H54 (cell line): ENCODE results near the gene FOXR2.

Source experiments
- DNase-seq: peaks from one replicate; pipeline ENCODE4 v3.0.0; 2011; ENCODE audit warnings: low spot score, mixed read lengths; ENCODE audit not compliant: insufficient read length
- FAIRE-seq: peaks from 3 replicates; lab custom pipeline; 2011; peaks lifted over from hg19 to GRCh38; lab: Jason Lieb, UNC
- POLR2A ChIP-seq: IDR thresholded peaks from 2 replicates; pipeline ENCODE4 v1.6.1; 2011; ENCODE audit warnings: low read depth, mild to moderate bottlenecking, low read length

Gene FOXR2, protein sequence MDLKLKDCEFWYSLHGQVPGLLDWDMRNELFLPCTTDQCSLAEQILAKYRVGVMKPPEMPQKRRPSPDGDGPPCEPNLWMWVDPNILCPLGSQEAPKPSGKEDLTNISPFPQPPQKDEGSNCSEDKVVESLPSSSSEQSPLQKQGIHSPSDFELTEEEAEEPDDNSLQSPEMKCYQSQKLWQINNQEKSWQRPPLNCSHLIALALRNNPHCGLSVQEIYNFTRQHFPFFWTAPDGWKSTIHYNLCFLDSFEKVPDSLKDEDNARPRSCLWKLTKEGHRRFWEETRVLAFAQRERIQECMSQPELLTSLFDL

DNA sequence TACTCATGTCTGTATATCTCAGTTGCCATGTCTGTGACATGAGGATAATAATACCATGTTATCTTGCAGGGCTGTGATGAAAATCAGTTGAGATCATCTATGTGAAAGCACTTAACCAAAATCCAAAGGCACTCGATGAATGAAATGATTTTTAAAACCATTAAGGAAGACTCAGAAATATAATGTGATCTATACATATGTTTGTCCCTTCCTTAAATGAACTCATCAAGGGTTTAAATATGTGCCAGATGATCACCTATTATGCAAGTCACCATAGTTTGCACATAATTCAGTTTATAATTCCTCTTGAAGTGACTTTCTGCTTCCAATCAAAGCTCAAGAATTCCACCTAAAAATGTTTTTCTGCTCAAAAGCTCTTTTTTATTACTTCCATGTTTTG lies at the start of gene FOXR2:
TSS of gene FOXR2 (plus strand) at position 301 of the 400 bp plus-strand sequence. CDS start 312 bp downstream, outside the sequence.
- no peak for DNase-seq
- TF ChIP-seq POLR2A: no peak
- FAIRE-seq: no peak

DNA sequence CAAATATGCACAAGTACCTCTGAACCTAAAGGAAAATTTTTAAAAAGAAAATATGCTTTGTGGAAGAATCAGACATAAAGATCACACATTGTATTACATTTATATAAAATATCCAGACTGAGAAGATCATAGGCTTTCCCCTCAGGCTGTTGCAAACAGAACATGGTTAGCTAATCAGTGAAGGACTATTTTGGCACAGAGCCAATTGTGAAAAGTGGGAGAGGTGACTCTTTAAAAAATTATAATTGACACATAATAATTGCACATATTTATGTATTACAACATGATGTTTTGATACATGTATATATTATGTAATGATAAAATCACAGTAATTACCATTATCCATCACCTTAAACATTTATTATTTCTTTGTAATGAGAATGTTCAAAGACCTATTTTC lies 44.1 kb upstream of the FOXR2 start:
- TF ChIP-seq POLR2A: no peak
- DNase-seq: no peak
- no peak for FAIRE-seq

GRCh38 chrX:55582447-55582846 lies 40.8 kb upstream of the FOXR2 start:
- no peak for TF ChIP-seq POLR2A
- DNase-seq (no peak), FAIRE-seq (no peak)

DNA sequence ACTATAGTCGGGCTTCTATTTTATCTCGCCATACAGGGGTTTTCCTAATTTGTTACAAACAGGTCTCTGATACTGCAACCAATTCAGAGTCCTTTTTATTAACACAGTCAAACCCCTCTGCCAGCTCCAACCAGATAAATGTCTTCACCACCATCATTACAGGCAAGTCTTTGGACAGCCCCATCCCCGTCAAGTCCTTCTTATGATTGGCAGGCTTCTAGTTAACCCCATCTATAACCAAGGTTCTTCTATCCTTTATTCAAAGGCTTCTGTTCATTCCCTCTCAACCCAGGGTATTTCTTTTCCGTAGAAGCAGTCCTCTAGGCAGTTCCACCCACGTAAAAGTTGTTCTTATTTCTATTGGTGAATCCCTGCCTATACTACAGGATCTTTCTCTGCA lies 29.9 kb upstream of the FOXR2 start:
- TF ChIP-seq POLR2A: no peak
- FAIRE-seq (no peak), DNase-seq (no peak)

DNA sequence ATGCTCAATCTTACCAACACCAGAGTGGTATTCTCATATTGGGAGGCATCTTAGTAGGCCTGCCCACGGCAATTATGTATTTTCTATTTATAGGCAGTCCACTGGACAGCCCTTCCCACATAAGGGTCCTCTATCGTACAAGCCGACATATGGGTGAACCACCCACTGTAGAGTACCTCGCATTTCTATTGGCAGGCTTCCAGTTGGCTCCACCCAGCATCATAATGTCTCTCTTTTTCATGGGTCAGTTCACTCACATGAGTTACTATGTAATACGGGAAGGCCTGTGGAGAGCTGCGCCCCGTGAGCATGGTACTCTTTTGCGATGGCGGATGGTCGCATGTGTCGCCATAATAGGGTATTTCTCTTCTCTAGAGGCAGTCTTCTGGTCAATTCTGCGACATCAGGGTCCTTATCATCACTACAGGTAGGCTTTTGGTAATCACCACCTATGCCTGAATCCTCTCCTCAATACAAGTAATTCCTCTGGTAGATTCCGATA lies 29.4 kb upstream of the FOXR2 start:
- FAIRE-seq: no peak
- no peak for DNase-seq
- TF ChIP-seq POLR2A: no peak

DNA sequence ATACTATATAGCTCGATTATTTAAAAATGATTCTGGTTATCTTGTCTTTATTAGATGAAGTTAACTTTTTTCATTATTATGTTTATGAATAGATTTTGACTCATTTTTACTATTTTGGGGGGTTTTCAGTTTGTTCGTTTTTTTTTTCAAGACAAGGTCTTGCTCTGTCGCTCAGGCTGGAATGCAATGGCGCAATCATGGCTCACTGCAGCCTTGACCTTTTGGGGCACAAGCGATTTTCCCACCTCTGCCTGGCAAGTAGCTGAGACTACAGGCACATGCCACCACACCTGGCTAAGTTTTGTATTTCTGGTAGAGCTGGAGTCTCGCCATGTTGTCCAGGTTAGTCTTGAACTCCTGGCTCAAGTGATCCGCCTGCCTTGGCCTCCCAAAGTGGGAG lies 24.9 kb upstream of the FOXR2 start:
- no peak for DNase-seq
- no peak for TF ChIP-seq POLR2A
- no peak for FAIRE-seq

GRCh38 chrX:55619547-55619946 lies 3.7 kb upstream of the FOXR2 start:
- no peak for TF ChIP-seq POLR2A
- DNase-seq (no peak), FAIRE-seq (no peak)

DNA sequence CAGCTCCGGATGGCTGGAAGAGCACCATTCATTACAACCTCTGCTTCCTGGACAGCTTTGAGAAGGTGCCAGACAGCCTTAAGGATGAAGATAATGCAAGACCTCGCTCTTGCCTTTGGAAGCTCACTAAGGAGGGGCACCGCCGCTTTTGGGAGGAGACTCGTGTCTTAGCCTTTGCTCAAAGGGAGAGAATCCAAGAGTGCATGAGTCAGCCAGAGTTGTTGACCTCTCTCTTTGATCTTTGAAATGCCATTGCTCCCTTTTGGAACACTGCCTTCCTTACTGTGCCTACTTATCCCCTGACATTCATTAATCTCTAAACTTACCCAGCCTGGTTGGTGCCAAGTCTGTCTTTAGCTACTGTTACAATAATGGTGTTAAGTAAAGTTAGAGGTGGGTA lies 1.2 kb downstream of the FOXR2 start:
- FAIRE-seq: no peak
- TF ChIP-seq POLR2A: no peak
- DNase-seq: no peak

DNA sequence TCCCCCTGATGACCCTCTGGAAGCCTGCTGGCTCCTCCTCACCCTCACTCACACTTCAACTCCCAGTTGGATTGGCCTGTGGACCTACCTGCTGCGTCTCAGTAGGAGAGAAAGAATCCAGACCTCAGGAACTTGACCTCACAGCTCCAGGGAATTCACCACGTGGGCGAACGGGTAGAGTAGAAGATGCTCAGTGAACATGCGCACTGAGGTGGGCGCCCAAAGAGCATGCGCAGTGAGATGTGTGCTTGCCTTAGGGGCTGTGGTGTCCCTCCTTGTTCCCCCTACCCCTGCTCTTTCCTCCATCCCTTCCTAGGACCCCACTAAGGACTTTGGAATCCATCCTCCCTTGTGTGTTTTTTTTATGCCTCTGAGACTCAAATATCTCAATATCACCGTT lies 12.9 kb downstream of the FOXR2 start:
- no peak for TF ChIP-seq POLR2A
- no peak for FAIRE-seq
- no peak for DNase-seq

DNA sequence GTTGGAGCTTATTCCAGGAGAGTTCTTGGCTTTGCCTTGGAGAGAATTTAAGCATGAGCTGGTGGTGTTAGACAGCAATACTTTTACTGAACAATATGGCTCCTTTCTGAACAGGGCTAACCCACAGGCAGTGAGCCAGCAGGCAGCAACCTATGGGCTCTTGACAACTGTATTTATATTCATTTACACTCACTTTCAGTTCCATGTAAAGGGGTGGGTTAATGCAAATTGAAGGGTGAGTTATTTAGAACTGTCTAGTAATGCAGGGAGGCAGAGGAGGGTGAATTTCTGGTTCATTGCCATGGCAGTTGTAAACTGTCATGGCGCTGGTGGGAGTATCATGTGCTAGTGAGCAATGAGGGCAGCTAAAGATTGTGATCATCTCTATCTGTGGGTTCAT lies 15.7 kb downstream of the FOXR2 start:
- TF ChIP-seq POLR2A: no peak
- no peak for FAIRE-seq
- no peak for DNase-seq

- DNase-seq (no peak), FAIRE-seq (no peak)
- no peak for TF ChIP-seq POLR2A
Observed at GRCh38 chrX:55640854-55641253, 17.7 kb downstream of the FOXR2 start.

DNA sequence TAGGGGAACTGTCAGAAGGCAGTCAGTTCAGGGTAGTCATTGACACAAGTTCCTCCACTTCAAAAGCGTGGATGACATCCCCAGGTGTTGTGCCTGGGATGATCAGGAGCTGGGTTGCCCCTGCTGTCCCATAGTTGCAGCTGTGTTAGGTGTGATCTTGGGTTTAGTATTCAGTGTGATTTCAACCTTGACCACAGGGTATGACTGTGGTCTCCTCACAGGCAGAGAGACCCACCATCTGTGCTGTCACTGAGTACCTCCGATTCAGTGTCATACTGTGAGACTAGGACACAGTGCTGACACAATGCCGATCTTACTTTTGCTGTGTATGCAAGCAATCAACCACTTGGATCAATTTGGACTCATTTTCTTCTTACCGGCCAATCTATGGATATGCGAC lies 25.2 kb downstream of the FOXR2 start:
- no peak for TF ChIP-seq POLR2A
- FAIRE-seq (no peak), DNase-seq (no peak)

DNA sequence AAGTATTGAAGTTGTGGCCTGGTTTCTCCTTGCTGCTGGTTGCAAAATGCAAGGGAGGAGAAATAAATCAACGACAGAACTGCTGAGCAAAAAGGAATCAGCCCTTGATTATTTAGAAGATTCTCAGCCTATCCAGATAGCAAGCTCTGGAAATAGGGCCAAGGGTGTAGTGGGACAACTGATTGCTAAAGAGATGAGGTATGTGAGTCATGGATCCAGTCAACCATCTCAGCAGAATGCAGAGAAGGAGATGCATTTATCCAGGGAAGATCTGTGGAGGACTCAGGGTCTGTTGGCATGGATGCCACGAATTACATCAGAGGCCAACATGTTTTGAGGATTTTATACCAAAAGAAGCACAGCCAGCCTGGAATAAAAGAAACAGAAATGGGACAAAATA lies 36.7 kb downstream of the FOXR2 start:
- no peak for DNase-seq
- no peak for FAIRE-seq
- no peak for TF ChIP-seq POLR2A

GRCh38 chrX:55663584-55663983 lies 40.4 kb downstream of the FOXR2 start:
- no peak for TF ChIP-seq POLR2A
- no peak for FAIRE-seq
- DNase-seq: no peak

GRCh38 chrX:55668084-55668483 lies 44.9 kb downstream of the FOXR2 start:
- no peak for FAIRE-seq
- DNase-seq: no peak
- no peak for TF ChIP-seq POLR2A
